HG03108 (cell line): ENCODE measurements around the gene GMDS.
"Not testable (repeated sequence)": the region's sequence is repeated elsewhere in the genome, so short reads cannot be mapped to it uniquely, and the experiment has no call there.

Experiments
- ATAC-seq: cut with Tn5 transposase; IDR thresholded peaks from one replicate; pipeline ENCODE4 v1.9.1; 2021; ENCODE audit warnings: moderate library complexity; ENCODE audit not compliant: unreplicated experiment

Gene GMDS

DNA sequence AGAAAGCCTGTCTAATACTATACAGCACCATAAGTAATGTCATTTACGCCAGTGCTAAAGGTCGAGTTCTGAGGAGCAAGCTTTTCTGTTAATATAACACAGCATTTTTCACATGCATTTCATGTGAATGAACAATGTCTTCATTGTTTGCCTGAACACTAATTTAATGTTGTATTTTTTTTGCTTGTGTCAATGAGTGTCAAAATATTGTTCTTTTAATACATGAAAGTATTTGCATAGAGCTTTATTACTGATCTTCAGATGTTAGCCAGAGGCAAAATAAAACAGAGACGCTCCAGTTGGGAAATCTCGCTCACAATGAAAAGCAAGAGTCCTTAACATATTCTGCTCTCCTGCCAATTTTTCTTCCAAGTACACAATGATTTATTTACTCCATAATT lies 483.9 kb downstream of the GMDS start:
- no peak for ATAC-seq

GRCh38 chr6:1760876-1761275 lies 484.5 kb downstream of the GMDS start:
- no peak for ATAC-seq

DNA sequence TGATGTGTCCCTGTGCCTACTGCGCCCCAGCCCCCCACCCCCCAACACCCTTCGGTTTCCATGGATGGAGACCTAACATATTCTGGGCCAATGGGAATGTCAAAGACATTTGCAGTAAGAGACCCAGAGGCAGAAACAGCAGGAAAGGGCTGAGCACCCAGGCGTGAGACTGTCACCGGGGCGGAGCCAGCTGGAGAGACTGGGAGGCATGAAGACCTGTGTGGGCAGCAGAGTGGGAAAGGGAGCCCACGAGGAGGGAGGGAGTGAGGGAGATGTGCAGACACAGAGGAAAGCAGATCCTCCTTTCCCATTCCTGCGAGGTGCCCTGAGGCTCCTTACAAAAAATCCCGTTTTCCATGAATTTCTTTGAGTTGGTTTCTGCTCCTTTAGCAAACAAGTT lies 485.5 kb downstream of the GMDS start:
- ATAC-seq: no peak

DNA sequence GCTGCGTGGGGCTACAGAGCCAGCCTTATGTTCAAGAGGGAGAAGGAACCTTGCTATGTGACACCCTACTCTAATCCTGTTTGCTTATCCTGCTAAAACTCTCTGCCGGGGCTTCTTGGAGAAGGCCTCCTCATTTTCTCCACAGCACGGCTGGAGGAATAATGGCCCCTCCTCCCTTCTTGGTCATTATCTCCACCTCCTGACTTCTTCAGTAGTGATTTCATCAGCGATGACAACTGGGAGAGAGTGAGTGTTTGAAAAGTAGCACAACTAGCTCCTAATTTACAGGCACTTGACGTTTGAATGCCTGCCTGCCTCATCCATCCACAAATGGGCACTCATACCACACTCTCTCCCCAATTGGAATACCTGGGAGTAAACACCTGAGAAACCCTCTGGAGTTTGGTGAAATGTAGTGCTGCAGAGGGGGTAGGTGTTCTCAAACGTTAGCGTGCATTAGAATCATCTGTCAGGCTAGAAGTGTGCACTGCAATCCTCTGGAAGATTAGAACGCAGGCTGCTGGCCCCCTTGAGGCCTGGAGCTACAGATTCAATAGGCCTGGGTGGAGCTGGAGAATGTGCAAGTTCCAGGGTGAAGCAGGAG lies 487.2 kb downstream of the GMDS start:
- ATAC-seq: no peak

DNA sequence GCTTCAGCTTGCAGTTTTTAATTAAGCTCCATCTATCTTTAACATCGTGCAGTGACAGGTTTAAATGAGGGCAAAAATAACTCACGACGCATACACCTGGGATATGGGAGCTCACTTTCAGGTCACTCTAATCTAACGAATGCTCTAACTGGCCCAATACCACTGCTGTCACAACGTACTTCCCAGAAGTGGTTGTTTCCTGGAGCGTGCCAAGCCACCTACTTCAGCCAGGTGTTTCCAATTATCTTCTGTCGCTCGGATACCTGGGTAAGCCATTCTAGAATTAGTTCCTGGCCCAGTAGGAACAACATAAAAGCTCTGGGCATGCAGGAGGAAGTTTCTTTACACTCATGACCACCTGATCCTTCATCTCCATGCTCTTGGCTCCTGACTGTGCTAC lies 488.3 kb downstream of the GMDS start:
- no peak for ATAC-seq

GRCh38 chr6:1756472-1757129 lies 488.8 kb downstream of the GMDS start:
- no peak for ATAC-seq

GRCh38 chr6:1751063-1751462 lies 494.3 kb downstream of the GMDS start:
- ATAC-seq: not testable (repeated sequence)

GRCh38 chr6:1749041-1749440 lies 496.4 kb downstream of the GMDS start:
- ATAC-seq: no peak

- no peak for ATAC-seq
Observed at GRCh38 chr6:1747531-1747930, 497.9 kb downstream of the GMDS start.

GRCh38 chr6:1747003-1747402 lies 498.4 kb downstream of the GMDS start:
- ATAC-seq: no peak

DNA sequence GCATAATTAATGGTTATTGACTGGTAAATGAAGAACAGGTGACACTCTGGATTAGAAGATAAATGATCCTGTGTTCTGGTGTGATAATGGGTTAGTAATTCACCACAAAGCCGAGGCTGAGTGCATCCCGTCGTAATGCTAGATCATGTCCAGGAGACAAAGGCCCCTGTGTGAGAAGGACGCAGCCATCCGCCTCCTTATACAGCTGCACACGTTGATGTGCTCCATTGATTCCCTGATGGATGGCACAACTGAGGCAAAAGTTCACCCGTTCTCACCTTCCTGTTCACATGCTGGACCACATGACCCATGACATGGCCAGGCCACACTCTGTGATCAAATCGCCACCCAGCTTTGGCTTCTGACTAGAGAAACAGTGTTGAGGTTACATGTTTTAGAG lies 499.6 kb downstream of the GMDS start:
- ATAC-seq: no peak

DNA sequence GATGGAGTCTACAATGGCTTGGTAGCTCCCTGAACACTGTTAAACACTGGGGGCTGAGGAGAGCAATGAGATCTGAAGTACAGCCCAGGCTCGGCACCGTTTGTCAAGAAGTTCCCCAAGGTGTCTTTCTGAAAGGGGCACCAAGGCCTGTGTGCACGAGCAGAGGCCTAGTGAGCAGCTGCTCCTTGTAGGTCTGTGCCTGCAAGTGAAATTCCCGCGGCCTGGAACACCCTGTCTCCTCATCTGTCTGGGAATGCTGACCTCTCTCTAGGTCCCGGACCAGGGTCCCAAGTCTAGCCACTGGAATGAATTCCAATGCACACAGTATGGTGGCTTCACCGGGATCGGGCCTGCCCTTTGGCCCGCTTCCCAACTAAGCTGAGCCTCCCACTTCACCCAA lies 500.9 kb downstream of the GMDS start:
- no peak for ATAC-seq

GRCh38 chr6:1739680-1740079 lies 505.7 kb downstream of the GMDS start:
- peak; percentile 89 for ATAC-seq

DNA sequence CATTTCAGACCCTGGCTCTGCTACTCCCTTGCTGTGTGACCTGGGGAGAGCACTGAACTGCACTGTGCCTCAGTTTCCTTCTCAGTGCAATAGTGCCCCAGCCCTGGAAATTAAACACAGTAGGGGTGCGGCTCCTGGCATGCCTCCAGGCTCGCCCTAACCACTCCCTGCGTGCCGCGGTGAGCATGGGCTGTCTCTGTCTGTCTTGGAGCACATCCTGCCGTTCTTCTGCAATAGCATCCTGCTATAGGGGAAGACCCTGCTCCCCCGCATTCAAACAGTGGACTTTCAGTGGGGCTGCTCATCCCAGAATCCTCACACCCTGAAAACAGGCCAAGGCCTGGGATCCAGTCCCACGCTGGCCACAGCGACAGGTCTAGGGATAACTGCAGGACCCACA lies 506.2 kb downstream of the GMDS start:
- peak; percentile 28 for ATAC-seq

DNA sequence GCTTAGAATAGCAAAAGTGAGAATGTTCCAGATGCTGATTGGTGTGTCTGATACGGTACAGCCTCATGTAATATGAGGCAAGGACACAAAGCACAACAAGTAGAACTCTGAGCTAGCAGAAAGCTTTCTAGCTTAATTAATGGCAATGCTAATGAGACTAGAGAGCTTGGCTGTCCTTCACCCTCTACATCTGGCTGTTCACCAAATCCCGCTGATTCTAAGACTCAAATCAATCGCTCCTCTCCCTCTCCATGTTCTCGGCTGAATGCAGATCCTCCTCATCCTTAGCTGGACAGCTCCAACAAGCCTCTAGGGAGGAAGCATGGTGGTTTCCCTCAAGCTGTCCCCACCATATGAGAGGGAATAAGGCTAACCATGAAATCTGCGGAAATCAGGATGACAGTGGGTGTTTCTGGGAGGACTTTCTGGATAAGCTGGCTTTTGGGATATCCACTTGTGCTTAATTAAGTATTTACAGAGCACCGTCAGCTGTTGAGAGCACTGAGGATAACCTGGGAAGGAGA lies 506.8 kb downstream of the GMDS start:
- ATAC-seq: no peak

GRCh38 chr6:1737463-1738311 lies 507.7 kb downstream of the GMDS start:
- no peak for ATAC-seq

DNA sequence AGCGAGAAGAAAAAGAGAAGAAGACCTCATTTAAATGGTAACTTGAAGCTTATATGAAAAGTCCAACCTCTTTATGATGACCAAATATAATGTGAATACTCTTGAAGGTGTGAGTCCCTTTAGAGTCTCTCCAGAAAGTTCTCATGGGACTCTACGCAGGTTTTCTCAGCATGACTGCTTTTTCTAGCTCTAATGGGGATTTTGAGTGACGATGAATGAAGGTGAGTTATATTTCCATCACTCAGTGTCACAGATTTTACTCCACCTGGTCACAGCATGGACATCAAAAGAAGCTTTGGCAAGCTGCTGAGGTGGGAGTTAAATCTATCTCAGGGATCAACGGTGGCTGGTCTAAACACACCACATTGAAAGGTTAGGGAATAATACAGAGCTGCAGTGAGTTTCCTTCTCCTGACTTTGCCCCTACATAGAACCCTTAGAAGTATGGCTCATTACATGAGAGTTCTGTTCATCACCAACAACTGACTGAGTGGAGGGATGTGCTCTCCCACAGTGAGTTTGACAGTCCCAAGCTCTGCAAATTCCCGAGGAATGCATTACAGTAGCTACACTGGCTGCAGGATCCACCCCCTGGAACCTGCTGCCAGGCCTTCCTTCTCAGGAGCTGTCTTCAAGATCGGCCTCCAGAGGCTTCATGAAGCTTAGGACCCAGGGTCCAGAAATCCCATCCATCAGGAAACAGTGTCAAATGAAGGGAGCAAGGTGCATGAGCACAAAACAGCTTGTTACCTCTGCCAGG lies 508.9 kb downstream of the GMDS start:
- no peak for ATAC-seq

GRCh38 chr6:1735239-1735803 lies 510.1 kb downstream of the GMDS start:
- no peak for ATAC-seq

- ATAC-seq: no peak
Observed at GRCh38 chr6:1730882-1731281, 514.5 kb downstream of the GMDS start.

GRCh38 chr6:1729750-1730140 lies 515.7 kb downstream of the GMDS start:
- no peak for ATAC-seq
